HepG2 (cell line): ENCODE data around the gene SH3GL1. TPM values are rescaled to one million over a fixed set of nuclear protein-coding genes. Genes with fewer than 3 reads are reported as not detected.
A peak's percentile ranks its signal among the peaks of the same experiment; 100 is the strongest.

ENCODE experiments used
- ATAC-seq: fragments of 200-7000 bp; cut with Tn5 transposase; 3 replicates; pipeline ENCODE4 v1.9.1; 2020; ENCODE audit warnings: mild to moderate bottlenecking, moderate library complexity
- BruUV-seq: library from RNA; stranded (reverse); fragments of 400-500 nt; replicated peaks from 2 replicates; lab custom pipeline; 2021; lab: Mats Ljungman, UMichigan
- CTCF ChIA-PET: fragments of 300-600 bp; formaldehyde crosslinking; extraction: SDS; loops from one replicate; lab custom pipeline; 2021; ENCODE audit warnings: low total read pairs, inconsistent platforms, low intra/inter-chr PET ratio; lab: Yijun Ruan, JAX
- POLR2A ChIA-PET: fragments of 350-600 bp; sonication (Branson Sonifier 250); formaldehyde crosslinking; loops from one replicate; lab custom pipeline; 2020; ENCODE audit warnings: antibody characterized with exemption, inconsistent platforms; lab: Yijun Ruan, JAX
- DNase-seq: peaks from one replicate; pipeline ENCODE4 v3.0.0-alpha.2; 2015; ENCODE audit warnings: low spot score
- FAIRE-seq: peaks from 3 replicates; lab custom pipeline; 2011; peaks lifted over from hg19 to GRCh38; lab: Jason Lieb, UNC
- H2AFZ ChIP-seq: one replicate; pipeline ENCODE4 v1.6.1; 2011; ENCODE audit warnings: low read length, inconsistent platforms
- H3K27ac ChIP-seq: fragments of 300-600 bp; 3 replicates; pipeline ENCODE4 v1.8.0; 2011; ENCODE audit warnings: mixed run types, mild to moderate bottlenecking, mixed read lengths, low read length, inconsistent platforms; ENCODE audit not compliant: insufficient read depth; ENCODE audit errors: extremely low read length
- H3K27me3 ChIP-seq, 2 experiments: fragments of 200-600 bp in 1 of 2; 2 replicates in 1 of 2; 3 replicates in 1 of 2; pipeline versions ENCODE4 v1.6.0 to v1.8.0; 2011; ENCODE audit warnings: low read length in 2 of 2, mild to moderate bottlenecking in 2 of 2, moderate library complexity in 2 of 2, inconsistent platforms in 1 of 2; ENCODE audit not compliant: insufficient read depth in 2 of 2, control insufficient read depth in 1 of 2
- H3K36me3 ChIP-seq, 2 experiments: fragments of 200-600 bp in 1 of 2; replicated peaks in 1 of 2; 2 replicates in 1 of 2; 3 replicates in 1 of 2; pipeline versions ENCODE4 v1.5.1 to v1.8.0; 2011; ENCODE audit warnings: low read length in 2 of 2, inconsistent platforms in 1 of 2; ENCODE audit not compliant: insufficient read depth in 2 of 2, control insufficient read depth in 1 of 2
- H3K4me1 ChIP-seq: 2 replicates; pipeline ENCODE4 v1.5.1; 2012; ENCODE audit warnings: low read length, inconsistent platforms; ENCODE audit not compliant: insufficient read depth
- H3K4me2 ChIP-seq: 2 replicates; pipeline ENCODE4 v1.6.0; 2011; ENCODE audit warnings: low read depth, low read length, inconsistent platforms
- H3K4me3 ChIP-seq, 3 experiments: fragments of 200-600 bp in 1 of 3; sonication (generic), shearing (Covaris generic) in 1 of 3; replicated peaks in 1 of 3; 2 replicates each; pipeline ENCODE4 v1.5.1; 2011 to 2016; ENCODE audit warnings: low read length in 3 of 3, inconsistent platforms in 2 of 3, low read depth in 2 of 3, mild to moderate bottlenecking in 2 of 3, control low read depth in 1 of 3, mixed read lengths in 1 of 3; ENCODE audit not compliant: insufficient read depth in 1 of 3
- H3K79me2 ChIP-seq: one replicate; pipeline ENCODE4 v1.6.1; 2011; ENCODE audit warnings: low read length, inconsistent platforms; ENCODE audit not compliant: insufficient read depth
- H3K9ac ChIP-seq: 2 replicates; pipeline ENCODE4 v1.6.0; 2011; ENCODE audit warnings: mild to moderate bottlenecking, low read depth, low read length, inconsistent platforms; ENCODE audit not compliant: insufficient read depth
- H3K9me3 ChIP-seq: 2 replicates; pipeline ENCODE4 v1.5.1; 2012; ENCODE audit warnings: mild to moderate bottlenecking, low read length
- H4K20me1 ChIP-seq: 2 replicates; pipeline ENCODE4 v1.6.0; 2011; ENCODE audit warnings: inconsistent platforms, mild to moderate bottlenecking, low read length, moderate library complexity; ENCODE audit not compliant: insufficient read depth
- CENPX ChIP-seq: sonication (generic); formaldehyde crosslinking; IDR thresholded peaks from 2 replicates; pipeline ENCODE4 v1.9.0; 2021; ENCODE audit warnings: mild to moderate bottlenecking, missing genetic modification reagents, moderate library complexity
- GATA4 ChIP-seq: sonication (generic); IDR thresholded peaks from 2 replicates; pipeline ENCODE4 v1.6.1; 2016; ENCODE audit warnings: antibody characterized with exemption, low read depth, borderline replicate concordance
- HNRNPL ChIP-seq: fragments of 200-400 bp; formaldehyde crosslinking; IDR thresholded peaks from 2 replicates; pipeline ENCODE4 v1.6.1; 2017; ENCODE audit warnings: mild to moderate bottlenecking, low read depth, low read length
- KDM5A ChIP-seq: fragments of 200-600 bp; sonication (generic); IDR thresholded peaks from 2 replicates; pipeline ENCODE4 v1.7.0; 2018; ENCODE audit warnings: antibody characterized with exemption, mild to moderate bottlenecking, low read length, borderline replicate concordance
- KLF12 ChIP-seq: sonication (generic); formaldehyde crosslinking; IDR thresholded peaks from 2 replicates; pipeline ENCODE4 v1.4.0; 2020; ENCODE audit warnings: missing genetic modification reagents, borderline replicate concordance
- LCORL ChIP-seq, 2 experiments: fragments of 450-650 bp in 1 of 2; sonication (generic) in 1 of 2; formaldehyde crosslinking in 1 of 2; IDR thresholded peaks; 2 replicates each; pipeline versions ENCODE4 v1.5.0 to v1.6.1; 2017 to 2020; ENCODE audit warnings: antibody characterized with exemption in 1 of 2, missing genetic modification reagents in 1 of 2
- POLR2A ChIP-seq, 2 experiments: IDR thresholded peaks; 2 replicates each; pipeline ENCODE4 v1.6.1; 2011; ENCODE audit warnings: low read depth in 2 of 2, low read length in 2 of 2, mild to moderate bottlenecking in 1 of 2, moderate library complexity in 1 of 2; ENCODE audit not compliant: insufficient read depth in 1 of 2
- SUZ12 ChIP-seq: fragments of 150-350 bp; IDR thresholded peaks from 2 replicates; pipeline ENCODE4 v1.6.1; 2014; ENCODE audit warnings: low read depth, low read length
- ZNF253 ChIP-seq: sonication (generic); formaldehyde crosslinking; IDR thresholded peaks from 2 replicates; pipeline ENCODE4 v1.8.0; 2022; ENCODE audit warnings: mild to moderate bottlenecking, missing genetic modification reagents, borderline replicate concordance
- ZNF441 ChIP-seq: sonication (generic); formaldehyde crosslinking; IDR thresholded peaks from 2 replicates; pipeline ENCODE4 v1.7.0; 2021; ENCODE audit warnings: missing genetic modification reagents, borderline replicate concordance
- ZNF768 ChIP-seq: sonication (generic); formaldehyde crosslinking; IDR thresholded peaks from 2 replicates; pipeline ENCODE4 v1.4.0; 2020; ENCODE audit warnings: missing genetic modification reagents
- ZSCAN31 ChIP-seq: sonication (generic); formaldehyde crosslinking; IDR thresholded peaks from 2 replicates; pipeline ENCODE4 v1.5.0; 2020; ENCODE audit warnings: low read depth, mild to moderate bottlenecking, missing genetic modification reagents
- WGBS: methylation state at CpG from one replicate; pipeline ENCODE4 v1.1.6; 2017; ENCODE audit warnings: low lambda C conversion rate; 5-methylcytosine and 5-hydroxymethylcytosine counted together
- in situ Hi-C: cut with HindIII; loops from 2 replicates; pipeline ENCODE4 v1.10.0; 2017; ENCODE audit warnings: low pct_unique_long_range_greater_than_20kb; ENCODE audit not compliant: extremely low pct_ligation_motif_present
- intact Hi-C: fragments of 100-400 bp; cut with micrococcal nuclease; formaldehyde crosslinking; loops from one replicate; pipeline ENCODE4 v1.10.0; 2022; ENCODE audit not compliant: unreplicated experiment
- polyA plus RNA-seq, 8 experiments: library from polyadenylated mRNA; depleted of rRNA in 3 of 8; stranded (reverse) in 7 of 8; unstranded in 1 of 8; fragments of >200 nt; fragmentation: Illumina TruSeq in 4 of 8; extraction: Trizol in 4 of 8; gene quantifications; 2 replicates each; pipeline versions ENCODE4 v1.2.1 to v1.2.3, GENCODE V29; 2011 to 2016; ENCODE audit warnings: low read depth in 4 of 8, missing spikeins in 1 of 8, mixed read lengths in 1 of 8; ENCODE audit not compliant: insufficient read depth in 1 of 8
- total RNA-seq, 5 experiments: library from RNA; depleted of rRNA; stranded (reverse); fragments of >200 nt; fragmentation: Illumina TruSeq; extraction: Trizol; gene quantifications; 2 replicates each; pipeline ENCODE4 v1.2.3, GENCODE V29; 2016; ENCODE audit warnings: low read depth in 1 of 5
- TF ChIP-seq, protein P1 (sequence below): sonication (generic); formaldehyde crosslinking; IDR thresholded peaks from 2 replicates; pipeline ENCODE4 v1.9.0; 2021; ENCODE audit warnings: missing genetic modification reagents, mild to moderate bottlenecking, borderline replicate concordance
- TF ChIP-seq, protein P2 (sequence below): sonication (generic); formaldehyde crosslinking; IDR thresholded peaks from 2 replicates; pipeline ENCODE4 v1.4.0; 2020; ENCODE audit warnings: missing genetic modification reagents, borderline replicate concordance

The SH3GL1 gene
- total and polyA plus RNA-seq, 2 of the 13 experiments (the other 11 are each of a cell fraction or from before 2014, with no cell fraction given) = 33.0 to 45.1 TPM

DNA sequence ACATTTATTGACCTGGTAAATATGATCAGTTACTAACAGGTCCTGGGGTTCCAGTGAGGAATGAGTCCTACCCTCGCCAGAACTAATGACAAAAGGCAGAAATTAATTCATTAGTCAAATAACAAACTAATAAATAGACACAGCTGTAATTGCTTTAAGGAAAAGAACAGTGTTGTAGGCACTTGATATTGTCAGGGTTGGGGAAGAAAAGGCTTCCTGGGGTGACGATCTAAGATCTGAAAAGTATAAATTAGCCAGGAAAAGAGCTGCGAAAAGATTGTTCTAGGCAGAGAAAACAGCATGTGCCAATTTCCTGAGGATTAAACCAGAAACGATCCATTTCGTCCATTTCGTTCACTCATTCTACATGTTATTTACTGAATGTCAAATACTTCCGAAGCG, 1.4 kb upstream of the SH3GL1 start:
- TSS peak; percentile 49 for BruUV-seq
- FAIRE-seq = no peak
- TF ChIP-seq KLF12 (CRISPR knock-in tag) (0 out of 2 replicates have a peak, but pooled peaks have one; percentile 12), ZNF768 (CRISPR knock-in tag) (no peak), ZSCAN31 (CRISPR knock-in tag) (0 out of 2 replicates have a peak, but pooled peaks have one; percentile 5), KDM5A (0 out of 2 replicates have a peak, but pooled peaks have one; percentile 43), ZNF441 (no peak), GATA4 (no peak), LCORL (IDR thresholded peaks at IDR 0.05) (no peak), LCORL (CRISPR knock-in tag; IDR thresholded peaks at IDR 0.05) (0 out of 2 replicates have a peak, but pooled peaks have one; percentile 29), POLR2A (IDR thresholded peaks at IDR 0.05; ENCODE audit: insufficient read depth in 1 of 2, low read depth in 2 of 2, low read length in 2 of 2) (0 out of 4 replicates have a peak, but pooled peaks of 1 of the 2 experiments have one; percentile 3), SUZ12 (no peak), CENPX (no peak), HNRNPL (no peak), ZNF253 (CRISPR knock-in tag) (no peak)
- TF ChIP-seq, protein P1, sequence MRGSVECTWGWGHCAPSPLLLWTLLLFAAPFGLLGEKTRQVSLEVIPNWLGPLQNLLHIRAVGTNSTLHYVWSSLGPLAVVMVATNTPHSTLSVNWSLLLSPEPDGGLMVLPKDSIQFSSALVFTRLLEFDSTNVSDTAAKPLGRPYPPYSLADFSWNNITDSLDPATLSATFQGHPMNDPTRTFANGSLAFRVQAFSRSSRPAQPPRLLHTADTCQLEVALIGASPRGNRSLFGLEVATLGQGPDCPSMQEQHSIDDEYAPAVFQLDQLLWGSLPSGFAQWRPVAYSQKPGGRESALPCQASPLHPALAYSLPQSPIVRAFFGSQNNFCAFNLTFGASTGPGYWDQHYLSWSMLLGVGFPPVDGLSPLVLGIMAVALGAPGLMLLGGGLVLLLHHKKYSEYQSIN = no peak
- TF ChIP-seq, protein P2, sequence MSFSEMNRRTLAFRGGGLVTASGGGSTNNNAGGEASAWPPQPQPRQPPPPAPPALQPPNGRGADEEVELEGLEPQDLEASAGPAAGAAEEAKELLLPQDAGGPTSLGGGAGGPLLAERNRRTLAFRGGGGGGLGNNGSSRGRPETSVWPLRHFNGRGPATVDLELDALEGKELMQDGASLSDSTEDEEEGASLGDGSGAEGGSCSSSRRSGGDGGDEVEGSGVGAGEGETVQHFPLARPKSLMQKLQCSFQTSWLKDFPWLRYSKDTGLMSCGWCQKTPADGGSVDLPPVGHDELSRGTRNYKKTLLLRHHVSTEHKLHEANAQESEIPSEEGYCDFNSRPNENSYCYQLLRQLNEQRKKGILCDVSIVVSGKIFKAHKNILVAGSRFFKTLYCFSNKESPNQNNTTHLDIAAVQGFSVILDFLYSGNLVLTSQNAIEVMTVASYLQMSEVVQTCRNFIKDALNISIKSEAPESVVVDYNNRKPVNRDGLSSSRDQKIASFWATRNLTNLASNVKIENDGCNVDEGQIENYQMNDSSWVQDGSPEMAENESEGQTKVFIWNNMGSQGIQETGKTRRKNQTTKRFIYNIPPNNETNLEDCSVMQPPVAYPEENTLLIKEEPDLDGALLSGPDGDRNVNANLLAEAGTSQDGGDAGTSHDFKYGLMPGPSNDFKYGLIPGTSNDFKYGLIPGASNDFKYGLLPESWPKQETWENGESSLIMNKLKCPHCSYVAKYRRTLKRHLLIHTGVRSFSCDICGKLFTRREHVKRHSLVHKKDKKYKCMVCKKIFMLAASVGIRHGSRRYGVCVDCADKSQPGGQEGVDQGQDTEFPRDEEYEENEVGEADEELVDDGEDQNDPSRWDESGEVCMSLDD (CRISPR knock-in tag) = 0 out of 2 replicates have a peak, but pooled peaks have one; percentile 1
- no peaks in the 10 kb centered on the region for H3K9me3 ChIP-seq
- CTCF ChIA-PET = interaction anchor here (1.6 to 3.7 kb wide), 2 partner anchors 11 to 26 kb away, joined by 6 to 27 read pairs; no protein-coding TSS in a partner anchor
- WGBS = 0% methylated on average over 8 of the region's 8 CpGs
- peaks cover 71% of the 10 kb centered on the region for H3K79me2 ChIP-seq
- H3K27ac ChIP-seq = peak overlapping the region; percentile 76
- no peak for ATAC-seq
- H3K4me3 ChIP-seq = peak overlapping the region; percentile 56 to 99 (median 65)
- POLR2A ChIA-PET = interaction anchor here (1.0 to 1.4 kb wide), 7 partner anchors 11 to 70 kb away, joined by 3 to 23 read pairs (median 5); partner anchors contain the start of gene HDGFL2
- DNase-seq = no peak
- peak overlapping the region; percentile 44 for H2AFZ ChIP-seq
- intact Hi-C loops (loop anchor here (5.0 kb wide), 2 partner anchors 56 to 134 kb away; partner anchors contain the start of gene UBXN6), in situ Hi-C loops (no loop called here)
- peak overlapping the region; percentile 88 for H3K4me2 ChIP-seq
- H3K9ac ChIP-seq = peak overlapping the region; percentile 86
- H4K20me1 ChIP-seq = peaks cover 7% of the 10 kb centered on the region
- H3K4me1 ChIP-seq = peaks cover 75% of the 10 kb centered on the region
- H3K27me3 ChIP-seq = no peaks in the 10 kb centered on the region; a peak in 1 of 5 replicates
- H3K36me3 ChIP-seq = peaks cover 5 to 7% of the 10 kb centered on the region in 2 experiments
